Tibial nerve (tissue), 3 donors: ENCODE data around the gene MYL6.

Experiments
- CTCF ChIP-seq, 5 experiments: fragments of 200-600 bp in 3 of 5; fragments of 450-650 bp in 2 of 5; sonication (generic) in 3 of 5; IDR thresholded peaks; one replicate each; pipeline ENCODE4 v1.5.1; 2016 to 2019; ENCODE audit warnings: antibody characterized with exemption in 5 of 5, mild to moderate bottlenecking in 3 of 5, moderate library complexity in 2 of 5
- POLR2A ChIP-seq, 2 donors: fragments of 450-650 bp; IDR thresholded peaks; one replicate each; pipeline ENCODE4 v1.6.1; 2017; ENCODE audit warnings: antibody characterized with exemption in 2 of 2, mild to moderate bottlenecking in 2 of 2, moderate library complexity in 2 of 2

- TF ChIP-seq CTCF (IDR thresholded peaks at IDR 0.05) (no peak), POLR2A (IDR thresholded peaks at IDR 0.05) (no peak)
These were observed 34.4 kb downstream of the MYL6 start for GRCh38 chr12:56192582-56192981.
